SK-N-MC (cell line): ENCODE data around the gene AFF1.
"Not testable (repeated sequence)": the region's sequence is repeated elsewhere in the genome, so short reads cannot be mapped to it uniquely, and the experiment has no call there.

ENCODE experiments used
- DNase-seq: peaks from one replicate; pipeline ENCODE4 v3.0.0-alpha.2; 2011; ENCODE audit warnings: low read depth, low spot score
- H3K27ac ChIP-seq: fragments of 200-600 bp; sonication (generic); 2 replicates; pipeline ENCODE4 v1.5.1; 2016; ENCODE audit warnings: mixed run types
- H3K36me3 ChIP-seq: fragments of 200-600 bp; sonication (generic); 2 replicates; pipeline ENCODE4 v1.6.1; 2017; ENCODE audit warnings: antibody characterized with exemption, low read length, mixed read lengths; ENCODE audit not compliant: insufficient read depth
- H3K4me3 ChIP-seq: fragments of 200-600 bp; sonication (generic); 2 replicates; pipeline ENCODE4 v1.5.1; 2016
- H3K9ac ChIP-seq: fragments of 200-600 bp; sonication (generic); 2 replicates; pipeline ENCODE4 v1.8.0; 2017; ENCODE audit warnings: mixed run types, mixed read lengths; ENCODE audit not compliant: insufficient read length
- H3K9me3 ChIP-seq: fragments of 200-600 bp; sonication (generic); 2 replicates; pipeline ENCODE4 v1.6.1; 2017; ENCODE audit warnings: low read depth, mild to moderate bottlenecking, antibody characterized with exemption, low read length, moderate library complexity, mixed read lengths
- EZH2 ChIP-seq: fragments of 200-600 bp; sonication (generic); IDR thresholded peaks from one replicate; pipeline ENCODE4 v1.6.1; 2017; ENCODE audit warnings: antibody characterized with exemption
- FOXP2 ChIP-seq: optimal IDR thresholded peaks from 2 replicates; pipeline ENCODE3; 2011; ENCODE audit warnings: mild to moderate bottlenecking, moderate library complexity; ENCODE audit not compliant: insufficient read depth; ENCODE audit errors: extremely low read length, control extremely low read depth
- POLR2AphosphoS5 ChIP-seq: IDR thresholded peaks from 2 replicates; pipeline ENCODE4 v1.6.1; 2012; ENCODE audit warnings: mild to moderate bottlenecking, low read depth, low read length, borderline replicate concordance

Gene AFF1

DNA sequence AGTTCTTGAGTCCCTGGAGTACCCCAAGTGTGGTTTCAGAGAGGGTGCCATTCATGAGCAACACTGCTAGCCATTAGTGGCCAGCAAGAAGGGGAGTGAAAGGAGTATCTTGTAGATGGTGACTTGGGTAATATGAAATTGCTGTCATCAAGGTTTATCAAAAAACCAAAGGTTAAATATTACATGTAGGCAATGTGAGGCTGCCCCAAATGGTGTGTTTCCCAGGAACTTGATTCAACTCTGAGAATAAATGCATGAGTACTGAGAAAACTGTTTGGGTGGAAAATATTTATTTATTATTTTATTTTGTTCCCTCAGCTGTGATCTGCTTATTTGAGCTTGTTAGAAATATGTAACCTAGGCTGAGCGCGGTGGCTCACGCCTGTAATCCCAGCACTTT lies 55.7 kb downstream of the AFF1 start:
- Histone ChIP-seq H3K9ac (no peak overlapping the region), H3K27ac (no peak overlapping the region), H3K4me3 (no peak overlapping the region), H3K36me3 (peaks cover 8% of the 10 kb centered on the region; the same call in 1 of the 2 replicates), H3K9me3 (no peaks in the 10 kb centered on the region)
- TF ChIP-seq EZH2: no peak
- TF ChIP-seq POLR2AphosphoS5: no peak
- TF ChIP-seq FOXP2: no peak
- no peak for DNase-seq

DNA sequence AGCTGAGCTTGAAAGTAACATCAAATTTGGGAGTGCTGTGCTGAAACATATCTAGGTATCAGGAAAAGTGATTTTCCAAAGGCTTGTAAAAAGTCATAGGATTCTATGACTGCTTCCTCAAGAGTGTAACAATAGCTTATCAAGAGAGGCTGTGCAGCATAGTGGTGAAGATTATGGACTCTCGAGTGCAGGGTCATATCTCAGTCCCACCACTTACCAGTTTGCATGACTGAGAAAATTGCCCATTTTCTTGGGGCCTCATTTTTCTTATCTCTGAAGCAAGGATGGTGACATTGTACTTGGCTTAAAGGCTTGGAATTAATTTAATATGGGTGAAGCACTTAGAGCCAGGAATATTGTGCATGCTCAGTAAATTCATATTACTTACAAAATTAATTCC lies 57.2 kb downstream of the AFF1 start:
- no peak overlapping the region for H3K4me3 ChIP-seq
- DNase-seq: no peak

DNA sequence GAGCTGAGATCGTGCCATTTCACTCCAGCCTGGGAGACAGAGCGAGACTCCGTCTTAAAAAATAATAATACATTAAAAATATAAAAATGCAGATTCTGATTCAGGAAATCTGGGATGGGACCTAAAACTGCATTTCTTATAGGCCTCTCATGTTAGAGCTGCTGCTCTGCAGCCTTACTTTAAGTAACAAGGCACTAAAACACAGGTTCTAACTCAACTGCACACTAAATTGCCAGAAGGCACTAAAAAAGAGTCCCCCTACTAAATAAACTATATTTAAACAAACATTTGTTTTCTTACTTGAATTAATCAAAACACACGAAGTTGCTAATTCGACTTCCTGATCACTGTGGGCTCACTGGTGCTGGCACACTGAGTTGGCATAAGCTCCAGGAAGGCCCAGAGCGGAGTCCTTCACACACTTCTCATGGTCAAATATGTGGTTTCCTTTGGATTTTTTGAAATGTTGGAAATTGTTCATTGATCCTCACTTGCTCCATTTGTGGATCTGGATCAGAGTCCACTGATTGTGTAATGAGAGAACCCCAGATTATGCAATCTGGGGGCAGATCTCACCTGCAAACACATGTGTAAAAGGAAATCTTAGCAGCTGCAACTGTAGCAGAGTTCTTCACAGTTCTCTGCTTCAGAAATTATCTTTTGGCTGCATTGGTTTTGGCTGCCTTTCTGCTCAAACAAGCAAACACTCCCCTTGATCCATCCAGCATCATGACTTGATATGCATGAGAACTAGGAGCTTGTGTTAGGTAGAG lies 59.3 kb downstream of the AFF1 start:
- no peak for DNase-seq
- H3K9ac ChIP-seq: no peak overlapping the region
- no peak overlapping the region for H3K27ac ChIP-seq
- no peaks in the 10 kb centered on the region for H3K9me3 ChIP-seq
- no peak overlapping the region for H3K4me3 ChIP-seq
- H3K36me3 ChIP-seq: no peaks in the 10 kb centered on the region
- TF ChIP-seq FOXP2 (no peak), POLR2AphosphoS5 (no peak), EZH2 (no peak)

More for the DNA sequence above, 57.2 kb downstream of the AFF1 start:
- no peaks in the 10 kb centered on the region for H3K9me3 ChIP-seq
- no peak for TF ChIP-seq POLR2AphosphoS5
- H3K36me3 ChIP-seq: peaks cover 8% of the 10 kb centered on the region; the same call in 1 of the 2 replicates
- H3K9ac ChIP-seq: no peak overlapping the region
- no peak overlapping the region; the same call in 1 of the 2 replicates for H3K27ac ChIP-seq

DNA sequence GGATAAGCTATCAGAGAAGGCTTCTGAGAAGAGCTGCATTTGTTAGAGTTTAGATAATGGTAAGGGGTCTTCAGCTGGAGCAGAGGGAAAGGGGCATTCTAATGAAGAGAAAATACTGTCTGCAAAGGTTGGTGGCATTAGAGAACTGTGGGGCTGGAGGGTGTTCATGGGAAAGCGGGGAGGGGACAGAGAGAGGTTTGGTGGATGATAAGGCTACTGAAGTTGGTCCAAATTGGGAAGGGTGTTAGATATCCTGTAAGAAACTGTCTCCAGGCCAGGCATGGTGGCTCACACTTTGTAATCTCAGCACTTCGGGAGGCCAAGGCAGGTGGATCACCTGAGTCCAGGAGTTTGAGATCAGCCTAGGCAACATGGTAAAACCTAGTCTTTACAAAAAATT lies 59.9 kb downstream of the AFF1 start:
- DNase-seq: no peak
- Histone ChIP-seq H3K27ac (no peak overlapping the region), H3K4me3 (no peak overlapping the region), H3K9ac (no peak overlapping the region), H3K9me3 (no peaks in the 10 kb centered on the region), H3K36me3 (no peaks in the 10 kb centered on the region)
- TF ChIP-seq EZH2 (no peak), POLR2AphosphoS5 (no peak), FOXP2 (no peak)

DNA sequence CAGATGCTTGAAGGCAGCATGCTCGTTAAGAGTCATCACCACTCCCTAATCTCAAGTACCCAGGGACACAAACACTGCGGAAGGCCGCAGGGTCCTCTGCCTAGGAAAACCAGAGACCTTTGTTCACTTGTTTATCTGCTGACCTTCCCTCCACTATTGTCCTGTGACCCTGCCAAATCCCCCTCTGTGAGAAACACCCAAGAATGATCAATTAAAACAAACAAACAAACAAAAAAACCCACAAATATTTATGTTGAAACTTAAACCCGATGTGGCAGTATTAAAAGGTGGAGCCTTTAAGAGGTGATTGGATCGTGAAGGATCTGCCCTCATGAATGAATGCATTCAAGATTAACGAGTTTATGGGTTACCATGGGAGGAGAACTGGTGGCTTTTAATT lies 61.7 kb downstream of the AFF1 start:
- H3K9me3 ChIP-seq, H3K36me3 ChIP-seq, H3K9ac ChIP-seq, DNase-seq, H3K4me3 ChIP-seq, H3K27ac ChIP-seq: not testable (repeated sequence)

DNA sequence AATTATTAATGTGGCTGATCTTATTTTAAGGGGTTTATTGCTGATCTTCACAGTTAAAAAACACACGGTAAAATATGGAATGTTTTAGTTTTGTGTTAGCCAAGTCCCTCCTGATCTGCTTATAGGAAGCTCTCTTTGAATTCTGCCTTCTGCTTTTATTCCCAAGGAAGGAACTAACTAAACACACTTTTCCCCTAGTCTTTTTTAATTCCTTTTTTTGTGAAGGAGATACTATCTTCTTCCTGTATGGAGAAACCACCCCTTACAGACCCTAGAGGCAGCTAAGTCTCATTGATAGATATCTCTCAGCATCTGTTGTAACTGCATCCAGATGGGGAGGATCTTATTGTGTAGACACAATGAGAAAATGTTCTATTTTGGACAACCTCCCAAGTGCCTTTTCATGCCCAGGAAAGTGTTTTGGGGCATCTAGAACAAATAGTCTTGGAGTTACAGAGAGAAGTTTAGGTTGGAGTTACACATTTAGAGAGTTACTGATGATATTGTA lies 64.4 kb downstream of the AFF1 start:
- Histone ChIP-seq H3K27ac (peak overlapping the region; percentile 65), H3K9ac (no peak overlapping the region), H3K4me3 (no peak overlapping the region), H3K9me3 (no peaks in the 10 kb centered on the region), H3K36me3 (no peaks in the 10 kb centered on the region)
- no peak for DNase-seq
- TF ChIP-seq POLR2AphosphoS5: no peak
- TF ChIP-seq FOXP2: no peak
- no peak for TF ChIP-seq EZH2

DNA sequence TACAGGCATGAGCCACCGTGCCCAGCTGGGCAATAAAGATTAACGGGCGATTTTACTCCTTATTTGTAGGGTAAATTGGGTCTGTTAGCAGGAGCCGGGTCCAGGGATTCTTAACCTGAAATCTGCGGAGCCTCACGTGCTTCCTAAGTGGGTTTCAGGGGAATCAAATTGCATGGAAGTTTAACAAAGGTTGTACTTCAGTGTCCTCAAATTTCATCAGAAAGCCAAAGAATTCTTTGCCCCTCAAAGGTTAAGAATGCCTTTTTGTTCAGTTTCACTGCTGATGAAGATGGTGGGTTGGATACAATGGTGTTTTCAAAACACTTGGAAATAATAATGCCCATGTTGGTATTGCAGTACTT lies 67.9 kb downstream of the AFF1 start:
- H3K9me3 ChIP-seq: no peaks in the 10 kb centered on the region
- no peak overlapping the region for H3K27ac ChIP-seq
- H3K36me3 ChIP-seq: no peaks in the 10 kb centered on the region
- no peak overlapping the region for H3K9ac ChIP-seq
- no peak for DNase-seq
- no peak for TF ChIP-seq FOXP2
- TF ChIP-seq POLR2AphosphoS5: no peak
- no peak for TF ChIP-seq EZH2
- H3K4me3 ChIP-seq: no peak overlapping the region

DNA sequence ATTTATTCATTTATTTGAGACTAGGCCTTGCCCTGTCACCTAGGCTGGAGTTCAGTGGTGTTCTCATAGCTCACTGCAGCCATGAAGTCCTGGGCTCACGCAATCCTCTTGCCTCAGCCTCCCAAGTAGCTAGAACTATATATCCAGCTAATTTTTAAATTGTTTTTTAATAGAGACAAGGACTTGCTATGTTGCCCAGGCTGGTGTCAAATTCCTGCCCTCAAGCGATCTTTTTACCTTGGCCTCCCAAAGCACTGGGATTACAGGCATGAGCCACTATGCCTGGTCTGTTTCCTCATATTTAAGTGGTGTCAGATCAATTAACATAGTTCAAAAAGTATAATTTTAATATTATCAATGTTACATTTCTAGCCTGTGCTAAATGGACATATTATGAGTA lies 68.5 kb downstream of the AFF1 start:
- Histone ChIP-seq H3K9ac (no peak overlapping the region), H3K27ac (no peak overlapping the region), H3K36me3 (no peaks in the 10 kb centered on the region), H3K4me3 (no peak overlapping the region), H3K9me3 (no peaks in the 10 kb centered on the region)
- no peak for TF ChIP-seq POLR2AphosphoS5
- no peak for TF ChIP-seq FOXP2
- no peak for TF ChIP-seq EZH2
- no peak for DNase-seq

DNA sequence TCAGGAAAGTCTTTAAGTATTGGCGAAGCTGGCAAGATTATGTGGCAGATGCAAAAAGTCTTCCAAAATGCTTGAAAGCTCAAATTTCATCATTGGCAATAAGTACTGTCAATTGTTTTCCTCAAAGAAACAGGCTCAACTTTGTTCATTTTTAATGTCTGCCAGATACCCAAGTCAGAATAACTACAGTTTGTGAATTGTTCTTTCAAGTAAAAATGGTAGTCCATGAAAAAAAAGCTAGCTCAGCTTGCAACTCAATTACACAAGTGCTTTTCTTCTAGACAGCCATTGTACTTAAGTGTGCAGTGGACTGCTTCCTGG lies 70.5 kb downstream of the AFF1 start:
- no peak overlapping the region; the same call in 1 of the 2 replicates for H3K4me3 ChIP-seq
- no peak for DNase-seq

More for the DNA sequence above, 70.5 kb downstream of the AFF1 start:
- Histone ChIP-seq H3K9me3 (no peaks in the 10 kb centered on the region), H3K36me3 (no peaks in the 10 kb centered on the region), H3K27ac (no peak overlapping the region), H3K9ac (no peak overlapping the region)
- TF ChIP-seq POLR2AphosphoS5 (no peak), EZH2 (no peak), FOXP2 (no peak)
